ENCODE results near the gene SRP68.
"Not testable (repeated sequence)": the region's sequence is repeated elsewhere in the genome, so short reads cannot be mapped to it uniquely, and the experiment has no call there.

Gene SRP68

GRCh38 chr17:76048711-76049110, 23.6 kb downstream of the SRP68 start:
- no peak overlapping the region for H3K27ac ChIP-seq
- no peak for TF ChIP-seq CTCF (conservative IDR thresholded peaks at IDR 0.05; ENCODE audit: low read depth)
- no peak for DNase-seq (ENCODE audit: low spot score)
- POLR2A ChIA-PET (ENCODE audit: low non-redundant PET), result no interaction called here
- CTCF ChIA-PET, result no interaction called here

- no peak for TF ChIP-seq CTCF (conservative IDR thresholded peaks at IDR 0.05; ENCODE audit: low read depth)
- CTCF ChIA-PET, result no interaction called here
- DNase-seq (ENCODE audit: low spot score), result no peak
- POLR2A ChIA-PET (ENCODE audit: low non-redundant PET), result no interaction called here
- no peak overlapping the region for H3K27ac ChIP-seq
Measured at GRCh38 chr17:76048025-76048605, 24.2 kb downstream of the SRP68 start.

- ChIA-PET CTCF (no interaction called here), POLR2A (ENCODE audit: low non-redundant PET) (no interaction called here)
- peak; percentile 29 for DNase-seq (ENCODE audit: low spot score)
- H3K27ac ChIP-seq, result no peak overlapping the region
- no peak for TF ChIP-seq CTCF (conservative IDR thresholded peaks at IDR 0.05; ENCODE audit: low read depth)
Measured at GRCh38 chr17:76046064-76046463, 26.3 kb downstream of the SRP68 start.

- POLR2A ChIA-PET (ENCODE audit: low non-redundant PET); DNase-seq (ENCODE audit: low spot score); H3K27ac ChIP-seq; CTCF ChIA-PET: not testable (repeated sequence)
Measured at GRCh38 chr17:76044475-76045007, 27.8 kb downstream of the SRP68 start.

GRCh38 chr17:76042868-76043267, 29.4 kb downstream of the SRP68 start:
- POLR2A ChIA-PET (ENCODE audit: low non-redundant PET); CTCF ChIA-PET; DNase-seq (ENCODE audit: low spot score); H3K27ac ChIP-seq: not testable (repeated sequence)

- DNase-seq (ENCODE audit: low spot score), result no peak
- no peak for TF ChIP-seq CTCF (conservative IDR thresholded peaks at IDR 0.05; ENCODE audit: low read depth)
- CTCF ChIA-PET, result no interaction called here
- POLR2A ChIA-PET (ENCODE audit: low non-redundant PET), result no interaction called here
- H3K27ac ChIP-seq, result no peak overlapping the region; the same call in 1 of the 2 replicates
Measured at GRCh38 chr17:76040376-76040775, 31.9 kb downstream of the SRP68 start.

GRCh38 chr17:76039121-76039520, 33.2 kb downstream of the SRP68 start:
- no peak for TF ChIP-seq CTCF (conservative IDR thresholded peaks at IDR 0.05; ENCODE audit: low read depth)
- ChIA-PET POLR2A (ENCODE audit: low non-redundant PET) (no interaction called here), CTCF (interaction anchor here (0.6 kb wide), 1 partner anchor 48 kb away, joined by 3 read pairs; no protein-coding TSS in a partner anchor)
- H3K27ac ChIP-seq, result peak overlapping the region; percentile 27
- DNase-seq (ENCODE audit: low spot score), result no peak

- ChIA-PET POLR2A (ENCODE audit: low non-redundant PET) (no interaction called here), CTCF (interaction anchor here (1.0 to 1.3 kb wide), 2 partner anchors 24 to 32 kb away, joined by 4 read pairs; no protein-coding TSS in a partner anchor)
- no peak overlapping the region for H3K27ac ChIP-seq
- no peak for TF ChIP-seq CTCF (conservative IDR thresholded peaks at IDR 0.05; ENCODE audit: low read depth)
- no peak for DNase-seq (ENCODE audit: low spot score)
Measured at GRCh38 chr17:76038050-76038449, 34.3 kb downstream of the SRP68 start.
